Effector CD8-positive, alpha-beta T cell (primary cell): Measurements from ENCODE around the gene RBM17.
"Not testable (repeated sequence)": the region's sequence is repeated elsewhere in the genome, so short reads cannot be mapped to it uniquely, and the experiment has no call there.

Experiments used
- DNase-seq: peaks from one replicate; lab custom pipeline; 2025; lab: John Stamatoyannopoulos, UW

Gene RBM17

GRCh38 chr10:6161921-6162320 lies 73.1 kb downstream of the RBM17 start:
- no peak for DNase-seq

- DNase-seq = no peak
Observed at GRCh38 chr10:6162589-6163356, 73.9 kb downstream of the RBM17 start.

- peak; percentile 86 for DNase-seq
Observed at GRCh38 chr10:6163364-6164270, 74.8 kb downstream of the RBM17 start.

GRCh38 chr10:6164271-6165095 lies 75.6 kb downstream of the RBM17 start:
- DNase-seq = no peak

- DNase-seq = no peak
Observed at GRCh38 chr10:6165221-6165725, 76.4 kb downstream of the RBM17 start.

- DNase-seq = not testable (repeated sequence)
Observed at GRCh38 chr10:6165933-6166332, 77.1 kb downstream of the RBM17 start.
